ENCODE data around the gene RPL10. TPM values are rescaled to one million over a fixed set of nuclear protein-coding genes. Genes with fewer than 3 reads are reported as not detected.
"Not testable (repeated sequence)": the region's sequence is repeated elsewhere in the genome, so short reads cannot be mapped to it uniquely, and the experiment has no call there.

Gene RPL10
- total RNA-seq, 1 donor: 3,230 TPM

DNA sequence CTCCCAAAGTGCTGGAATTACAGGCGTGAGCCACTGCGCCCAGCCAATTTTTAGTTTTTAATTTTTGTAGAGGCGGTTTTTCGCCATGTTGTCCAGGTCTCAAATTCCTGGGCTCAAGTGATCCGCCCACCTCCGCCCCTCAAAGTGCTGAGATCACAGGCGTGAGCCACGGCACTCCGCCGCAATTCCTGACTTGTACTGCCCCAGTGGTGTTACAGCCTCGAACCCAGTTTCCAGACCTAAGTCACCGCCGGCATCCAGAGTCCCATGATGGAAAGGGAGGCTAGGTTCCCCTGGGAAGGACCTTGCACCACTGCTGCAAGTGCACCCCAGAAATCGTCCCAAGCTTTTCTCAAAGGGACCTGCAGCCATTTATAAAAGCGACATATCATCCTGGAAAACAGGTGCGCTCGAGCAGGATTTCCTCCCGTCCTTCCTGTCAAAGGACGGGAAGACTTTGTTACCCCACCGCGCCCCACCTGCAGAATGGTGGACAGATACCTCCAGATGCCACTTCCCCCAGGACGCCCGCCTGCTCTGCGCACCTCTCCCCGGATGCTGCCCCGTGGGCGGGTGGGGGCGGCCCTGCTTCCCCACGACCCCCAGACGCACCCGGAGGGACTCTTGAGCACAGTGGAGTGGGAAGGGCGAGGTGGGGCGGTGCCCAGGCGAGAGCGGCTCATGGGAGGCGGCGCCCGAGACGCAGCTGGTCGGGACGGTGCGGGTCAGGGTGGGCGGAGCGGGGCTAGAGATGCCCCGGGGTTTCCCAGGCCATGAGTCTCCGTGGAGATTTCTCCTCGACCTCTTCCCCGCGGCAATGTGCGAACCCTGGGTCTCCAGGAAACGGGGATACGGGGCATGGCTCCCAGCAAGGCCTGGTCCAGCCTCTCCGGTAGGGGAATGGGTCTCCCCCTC, 947 bp upstream of the RPL10 start:
- peak overlapping the region; percentile 66 for H3K4me3 ChIP-seq (ENCODE audit: low read depth, low read length)
- peak; percentile 55 for DNase-seq (ENCODE audit: low read depth)
- TF ChIP-seq, protein P1, sequence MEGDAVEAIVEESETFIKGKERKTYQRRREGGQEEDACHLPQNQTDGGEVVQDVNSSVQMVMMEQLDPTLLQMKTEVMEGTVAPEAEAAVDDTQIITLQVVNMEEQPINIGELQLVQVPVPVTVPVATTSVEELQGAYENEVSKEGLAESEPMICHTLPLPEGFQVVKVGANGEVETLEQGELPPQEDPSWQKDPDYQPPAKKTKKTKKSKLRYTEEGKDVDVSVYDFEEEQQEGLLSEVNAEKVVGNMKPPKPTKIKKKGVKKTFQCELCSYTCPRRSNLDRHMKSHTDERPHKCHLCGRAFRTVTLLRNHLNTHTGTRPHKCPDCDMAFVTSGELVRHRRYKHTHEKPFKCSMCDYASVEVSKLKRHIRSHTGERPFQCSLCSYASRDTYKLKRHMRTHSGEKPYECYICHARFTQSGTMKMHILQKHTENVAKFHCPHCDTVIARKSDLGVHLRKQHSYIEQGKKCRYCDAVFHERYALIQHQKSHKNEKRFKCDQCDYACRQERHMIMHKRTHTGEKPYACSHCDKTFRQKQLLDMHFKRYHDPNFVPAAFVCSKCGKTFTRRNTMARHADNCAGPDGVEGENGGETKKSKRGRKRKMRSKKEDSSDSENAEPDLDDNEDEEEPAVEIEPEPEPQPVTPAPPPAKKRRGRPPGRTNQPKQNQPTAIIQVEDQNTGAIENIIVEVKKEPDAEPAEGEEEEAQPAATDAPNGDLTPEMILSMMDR (IDR thresholded peaks at IDR 0.05; ENCODE audit: insufficient read depth, low read length): no peak

DNA sequence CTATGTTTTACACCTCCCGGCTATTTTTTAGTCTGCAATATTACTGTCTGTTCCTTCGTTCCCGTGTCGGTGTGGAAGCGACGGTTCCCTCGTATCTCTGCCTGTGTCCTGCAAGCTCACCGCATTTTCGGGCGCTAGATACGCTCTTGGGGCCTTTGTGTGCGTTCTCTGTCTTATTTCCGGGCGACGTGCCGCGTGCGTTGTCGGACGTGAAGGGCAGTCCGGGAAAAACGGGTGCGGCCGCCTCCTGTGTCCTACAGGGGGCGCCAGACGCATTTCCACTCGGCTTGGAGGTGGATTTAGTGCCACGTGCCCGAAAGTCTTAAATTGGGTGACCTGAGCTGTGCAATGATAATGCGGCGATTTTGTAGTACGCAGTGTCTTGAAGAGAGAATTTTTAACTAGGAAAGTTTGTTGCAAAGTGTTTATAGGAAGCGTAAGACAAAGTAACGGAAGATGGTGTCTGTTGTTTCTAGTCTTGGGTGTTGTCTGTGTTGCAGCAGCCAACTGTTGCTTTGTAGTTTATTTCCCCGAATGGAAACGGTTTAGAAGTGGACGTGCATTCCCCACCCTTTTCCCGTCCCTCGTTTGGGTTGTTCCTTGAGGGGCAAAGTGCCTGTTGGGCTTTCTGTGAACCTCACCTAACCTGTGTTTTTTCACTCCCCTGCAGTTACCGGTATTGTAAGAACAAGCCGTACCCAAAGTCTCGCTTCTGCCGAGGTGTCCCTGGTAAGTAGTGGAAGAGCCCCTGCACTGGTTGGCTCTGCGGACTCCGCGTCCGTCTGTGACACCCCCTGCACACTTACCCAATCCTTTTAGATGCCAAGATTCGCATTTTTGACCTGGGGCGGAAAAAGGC, 720 bp downstream of the RPL10 start:
- DNase-seq (ENCODE audit: low read depth): peak; percentile 82
- TF ChIP-seq, protein P1 (IDR thresholded peaks at IDR 0.05; ENCODE audit: insufficient read depth, low read length): peak; percentile 79
- H3K4me3 ChIP-seq (ENCODE audit: low read depth, low read length): peak overlapping the region; percentile 71

DNA sequence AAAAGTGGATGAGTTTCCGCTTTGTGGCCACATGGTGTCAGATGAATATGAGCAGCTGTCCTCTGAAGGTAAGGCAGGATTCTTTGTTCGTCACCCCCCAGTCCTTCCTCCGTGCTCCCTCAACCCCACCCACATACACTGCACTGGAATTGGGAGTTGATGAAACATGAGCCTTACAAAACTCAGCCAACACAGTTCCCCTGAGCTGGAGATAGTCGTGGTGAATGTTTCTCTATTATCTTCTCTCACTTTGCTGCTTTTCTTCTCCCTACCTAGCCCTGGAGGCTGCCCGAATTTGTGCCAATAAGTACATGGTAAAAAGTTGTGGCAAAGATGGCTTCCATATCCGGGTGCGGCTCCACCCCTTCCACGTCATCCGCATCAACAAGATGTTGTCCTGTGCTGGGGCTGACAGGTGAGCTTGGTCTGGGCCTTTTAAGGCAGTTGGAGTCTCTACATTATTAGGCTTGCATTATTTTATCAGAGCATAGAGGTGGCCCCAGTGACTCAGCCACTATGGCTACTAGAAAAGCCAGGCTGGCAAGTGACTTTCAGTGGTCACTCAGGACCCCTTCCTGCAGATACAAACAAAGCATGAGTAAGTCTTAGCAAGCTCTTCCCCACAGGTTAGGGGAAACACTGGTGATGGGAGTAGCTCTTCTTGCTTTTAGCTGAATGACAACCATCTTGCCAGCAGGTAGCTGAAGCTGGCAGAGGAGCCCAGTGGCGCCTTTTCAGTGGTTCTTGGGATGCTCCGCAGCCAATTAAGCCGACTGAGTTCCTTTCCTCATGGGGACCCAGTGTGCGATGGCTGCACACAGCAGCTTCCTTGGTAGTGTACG, 1.6 kb downstream of the RPL10 start:
- no peak for DNase-seq (ENCODE audit: low read depth)
- peak overlapping the region; percentile 71 for H3K4me3 ChIP-seq (ENCODE audit: low read depth, low read length)
- TF ChIP-seq, protein P1 (IDR thresholded peaks at IDR 0.05; ENCODE audit: insufficient read depth, low read length): no peak

DNA sequence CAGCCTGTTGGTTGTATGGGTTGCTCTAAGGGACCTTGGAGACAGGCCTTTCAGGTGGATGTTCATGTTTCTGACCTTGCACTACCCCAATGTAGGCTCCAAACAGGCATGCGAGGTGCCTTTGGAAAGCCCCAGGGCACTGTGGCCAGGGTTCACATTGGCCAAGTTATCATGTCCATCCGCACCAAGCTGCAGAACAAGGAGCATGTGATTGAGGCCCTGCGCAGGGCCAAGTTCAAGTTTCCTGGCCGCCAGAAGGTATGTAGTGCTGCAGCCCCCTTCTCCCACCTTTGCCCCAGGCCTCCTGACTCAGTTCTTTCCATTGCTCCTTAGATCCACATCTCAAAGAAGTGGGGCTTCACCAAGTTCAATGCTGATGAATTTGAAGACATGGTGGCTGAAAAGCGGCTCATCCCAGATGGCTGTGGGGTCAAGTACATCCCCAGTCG, 2.2 kb downstream of the RPL10 start:
- DNase-seq (ENCODE audit: low read depth): not testable (repeated sequence)
- H3K4me3 ChIP-seq (ENCODE audit: low read depth, low read length): peak overlapping the region; percentile 71

DNA sequence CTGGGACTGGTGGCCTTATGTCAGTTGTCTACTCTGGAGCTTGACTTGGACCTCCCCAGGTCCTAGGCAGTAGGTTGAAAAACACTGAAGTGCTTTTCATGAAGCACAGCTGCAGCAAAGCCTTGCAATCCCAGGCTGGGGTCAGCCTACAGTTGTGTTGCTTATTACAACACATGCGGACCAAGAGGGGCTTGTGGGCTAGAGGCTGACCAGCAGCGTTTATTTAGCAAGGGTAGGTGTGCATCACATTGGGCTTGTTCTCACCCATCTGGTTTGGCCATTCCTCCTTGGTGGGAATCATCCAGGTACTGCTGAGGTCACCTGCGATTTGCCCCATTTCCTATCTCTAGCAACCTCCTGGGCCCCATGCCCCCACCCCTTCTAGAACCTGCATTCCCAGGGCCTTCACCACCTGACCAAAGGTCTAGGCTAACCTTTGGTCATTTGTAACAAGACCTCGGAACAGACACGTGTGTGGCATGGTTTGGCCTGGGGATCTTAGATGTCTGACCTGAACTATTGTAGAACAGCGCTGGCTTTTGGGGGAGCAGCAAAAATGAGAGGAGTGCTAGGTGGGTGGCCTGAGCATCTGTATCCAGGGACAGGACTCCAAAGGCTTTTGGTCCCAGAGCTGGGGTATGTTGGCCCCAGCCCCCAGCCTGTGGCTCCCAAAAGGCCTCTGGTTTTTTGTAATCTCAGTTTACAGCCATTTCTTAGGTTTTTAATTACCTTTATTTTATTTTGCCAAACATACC, 3.0 kb downstream of the RPL10 start:
- TF ChIP-seq, protein P1 (IDR thresholded peaks at IDR 0.05; ENCODE audit: insufficient read depth, low read length): no peak
- H3K4me3 ChIP-seq (ENCODE audit: low read depth, low read length): no peak overlapping the region
- peak; percentile 48 for DNase-seq (ENCODE audit: low read depth)

DNA sequence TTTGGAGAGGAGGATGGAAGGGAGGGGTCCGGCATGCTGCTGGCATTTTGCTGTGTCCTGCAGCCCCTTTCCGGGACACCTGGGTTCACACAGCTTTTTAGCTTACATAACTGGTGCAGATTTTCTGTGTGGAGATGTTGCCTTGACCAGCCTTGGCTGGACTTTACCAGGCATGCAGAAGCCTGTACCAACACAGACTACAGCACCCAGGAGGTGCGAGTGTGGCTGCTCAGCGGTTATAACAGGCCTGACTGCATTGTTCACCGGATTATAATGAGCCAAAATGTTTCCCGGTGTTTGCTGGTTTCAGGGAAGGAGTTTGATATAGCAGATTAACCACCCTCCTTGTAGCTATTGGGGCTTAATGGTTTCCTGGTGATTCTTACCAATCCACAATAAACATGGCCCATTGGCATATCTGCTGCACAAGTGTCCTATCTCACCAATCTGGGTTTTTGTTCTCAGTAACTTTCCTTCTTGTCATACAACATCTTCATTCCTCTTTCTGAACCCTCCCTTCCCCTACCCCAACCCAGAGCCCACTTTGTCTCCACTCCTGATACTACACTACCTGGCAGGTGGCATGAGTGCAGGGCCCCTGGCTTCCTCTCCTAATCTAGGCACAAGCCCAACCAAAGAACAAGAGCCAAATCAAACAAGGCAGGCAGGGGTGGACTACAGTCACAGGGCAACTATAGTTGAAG, 3.9 kb downstream of the RPL10 start:
- DNase-seq (ENCODE audit: low read depth): peak; percentile 26
- TF ChIP-seq, protein P1 (IDR thresholded peaks at IDR 0.05; ENCODE audit: insufficient read depth, low read length): no peak

More for the DNA sequence above, 3.9 kb downstream of the RPL10 start:
- H3K4me3 ChIP-seq (ENCODE audit: low read depth, low read length): no peak overlapping the region
